Left ventricle myocardium superior (tissue), 1 donor: ENCODE data around the gene FANCI. TPM values are rescaled to one million over a fixed set of nuclear protein-coding genes. Genes with fewer than 3 reads are reported as not detected.

ENCODE experiments used
- microRNA-seq: library from miRNA; unstranded; fragments of <30 nt; microRNA quantifications from one replicate; pipeline ENCODE4 v1.2.0, GENCODE V29; 2020; ENCODE audit warnings: borderline number of aligned reads
- total RNA-seq: library from RNA; stranded (reverse); fragmentation: NEBNext Ultra II Directional; extraction: Animal tissue kit (Norgen Biotek cat#: 25700); gene quantifications from one replicate; pipeline ENCODE4 v1.2.1, GENCODE V29; 2021
- donor health status: DM: no; HTN: yes; CAD: no; lungs with severe emphysema.

FANCI gene
- total RNA-seq, 1 donor from 2014 or later, result 1.9 TPM

Small RNA genes within 50 kb of the gene (microRNA-seq; reads per million reads assigned to microRNA genes)
- gene MIR6766, result not detected

Other genes with a start within 250 kb of the FANCI start
- gene ABHD2, start 155.5 kb upstream of the FANCI start, total RNA-seq, result 84.4 TPM
- gene RLBP1, start 22.4 kb upstream of the FANCI start, total RNA-seq, result not detected
- gene POLG, start 90.8 kb downstream of the FANCI start, total RNA-seq, result 39.5 TPM